Endothelial cell of umbilical vein (primary cell): ENCODE data around the gene ATRIP.

ENCODE experiments used
- EZH2 ChIP-seq: IDR thresholded peaks from 2 replicates; pipeline ENCODE4 v1.6.1; 2012; ENCODE audit warnings: borderline replicate concordance, low read depth, mild to moderate bottlenecking, moderate library complexity, low read length, inconsistent platforms; ENCODE audit not compliant: severe bottlenecking
- FOS ChIP-seq: IDR thresholded peaks from 2 replicates; pipeline ENCODE4 v1.6.1; 2011; ENCODE audit warnings: mild to moderate bottlenecking, low read length, moderate library complexity, borderline replicate concordance; ENCODE audit not compliant: insufficient read depth
- JUN ChIP-seq: IDR thresholded peaks from 2 replicates; pipeline ENCODE4 v1.6.1; 2011; ENCODE audit warnings: borderline replicate concordance, low read depth; ENCODE audit not compliant: insufficient read length, insufficient read depth
- TF ChIP-seq, protein P1 (sequence below), 2 donors: IDR thresholded peaks; 1 replicate in 1 of 2; 2 replicates in 1 of 2; pipeline ENCODE4 v1.5.1; 2011; ENCODE audit warnings: low read length in 2 of 2, mild to moderate bottlenecking in 2 of 2, moderate library complexity in 2 of 2, control low read depth in 1 of 2, inconsistent platforms in 1 of 2, low read depth in 1 of 2; ENCODE audit not compliant: insufficient read depth in 1 of 2; ENCODE audit errors: extremely low read depth in 1 of 2

DNA sequence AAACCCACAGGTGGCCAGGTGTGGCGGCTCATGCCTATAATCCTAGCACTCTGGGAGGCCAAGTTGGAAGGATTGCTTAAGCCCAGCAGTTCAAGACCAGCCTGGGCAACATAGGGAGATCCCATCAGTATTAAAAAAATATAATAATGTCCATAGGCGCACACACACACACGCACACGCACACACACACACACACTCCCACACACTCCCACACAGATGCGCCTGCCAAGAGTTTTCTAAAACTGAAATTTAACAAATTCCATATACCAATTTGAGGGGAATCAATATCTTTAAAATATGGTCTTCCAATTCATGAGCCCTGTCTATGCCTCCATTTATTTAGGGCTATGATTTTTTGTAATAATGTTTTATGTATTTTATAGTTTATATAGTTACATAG, 40.4 kb downstream of the ATRIP start:
- TF ChIP-seq, protein P1, sequence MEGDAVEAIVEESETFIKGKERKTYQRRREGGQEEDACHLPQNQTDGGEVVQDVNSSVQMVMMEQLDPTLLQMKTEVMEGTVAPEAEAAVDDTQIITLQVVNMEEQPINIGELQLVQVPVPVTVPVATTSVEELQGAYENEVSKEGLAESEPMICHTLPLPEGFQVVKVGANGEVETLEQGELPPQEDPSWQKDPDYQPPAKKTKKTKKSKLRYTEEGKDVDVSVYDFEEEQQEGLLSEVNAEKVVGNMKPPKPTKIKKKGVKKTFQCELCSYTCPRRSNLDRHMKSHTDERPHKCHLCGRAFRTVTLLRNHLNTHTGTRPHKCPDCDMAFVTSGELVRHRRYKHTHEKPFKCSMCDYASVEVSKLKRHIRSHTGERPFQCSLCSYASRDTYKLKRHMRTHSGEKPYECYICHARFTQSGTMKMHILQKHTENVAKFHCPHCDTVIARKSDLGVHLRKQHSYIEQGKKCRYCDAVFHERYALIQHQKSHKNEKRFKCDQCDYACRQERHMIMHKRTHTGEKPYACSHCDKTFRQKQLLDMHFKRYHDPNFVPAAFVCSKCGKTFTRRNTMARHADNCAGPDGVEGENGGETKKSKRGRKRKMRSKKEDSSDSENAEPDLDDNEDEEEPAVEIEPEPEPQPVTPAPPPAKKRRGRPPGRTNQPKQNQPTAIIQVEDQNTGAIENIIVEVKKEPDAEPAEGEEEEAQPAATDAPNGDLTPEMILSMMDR (IDR thresholded peaks at IDR 0.05; ENCODE audit: extremely low read depth in 1 of 2, insufficient read depth in 1 of 2, low read depth in 1 of 2, low read length in 2 of 2) = no peak
- TF ChIP-seq EZH2 (no peak), JUN (no peak), FOS (no peak)
